PC-9 (cell line): ENCODE measurements around the gene HOMEZ. TPM values are rescaled to one million over a fixed set of nuclear protein-coding genes. Genes with fewer than 3 reads are reported as not detected.
"Not testable (repeated sequence)": the region's sequence is repeated elsewhere in the genome, so short reads cannot be mapped to it uniquely, and the experiment has no call there.

Experiments used
- BruUV-seq: library from RNA; stranded (reverse); fragments of 400-500 nt; replicated peaks from 2 replicates; lab custom pipeline; 2021; lab: Mats Ljungman, UMichigan
- CTCF ChIA-PET: fragments of 300-600 bp; sonication (Branson Sonifier 250); formaldehyde crosslinking; loops from one replicate; lab custom pipeline; 2022; ENCODE audit warnings: antibody characterized with exemption; lab: Charles Lee
- POLR2A ChIA-PET: fragments of 300-600 bp; sonication (Branson Sonifier 250); formaldehyde crosslinking; loops from one replicate; lab custom pipeline; 2022; ENCODE audit warnings: antibody characterized with exemption; ENCODE audit not compliant: unreplicated experiment; lab: Charles Lee
- DNase-seq, 2 experiments: peaks; one replicate each; pipeline versions ENCODE4 v3.0.0 to v3.0.0-alpha.2; 2015 to 2022; ENCODE audit warnings: mixed read lengths in 1 of 2
- H2AFZ ChIP-seq: fragments of 200-600 bp; sonication (generic); 2 replicates; pipeline ENCODE4 v1.8.1; 2017; ENCODE audit warnings: antibody characterized with exemption
- H3F3A ChIP-seq: fragments of 200-600 bp; sonication (generic); 2 replicates; pipeline ENCODE4 v1.8.1; 2017; ENCODE audit warnings: antibody characterized with exemption, mild to moderate bottlenecking, low read depth; ENCODE audit not compliant: insufficient read depth
- H3K27ac ChIP-seq: fragments of 200-600 bp; sonication (generic); 2 replicates; pipeline ENCODE4 v1.6.1; 2016; ENCODE audit warnings: mixed run types
- H3K27me3 ChIP-seq: fragments of 200-600 bp; sonication (generic); 2 replicates; pipeline ENCODE4 v1.6.1; 2016; ENCODE audit warnings: low read depth, mixed run types; ENCODE audit not compliant: insufficient read depth
- H3K36me3 ChIP-seq: fragments of 200-600 bp; sonication (generic); 2 replicates; pipeline ENCODE4 v1.6.1; 2016; ENCODE audit warnings: low read depth, mixed run types
- H3K4me1 ChIP-seq: fragments of 200-600 bp; sonication (generic); replicated peaks from 2 replicates; pipeline ENCODE4 v1.6.1; 2016; ENCODE audit warnings: mixed run types; ENCODE audit not compliant: insufficient read depth
- H3K4me2 ChIP-seq: fragments of 200-600 bp; sonication (generic); 2 replicates; pipeline ENCODE4 v1.6.1; 2017; ENCODE audit warnings: mixed run types
- H3K4me3 ChIP-seq: fragments of 200-600 bp; sonication (generic); 2 replicates; pipeline ENCODE4 v1.6.1; 2016; ENCODE audit warnings: mixed run types
- H3K79me2 ChIP-seq: fragments of 200-600 bp; sonication (generic); 2 replicates; pipeline ENCODE4 v1.6.1; 2017; ENCODE audit warnings: low read depth, mixed run types
- H3K9me2 ChIP-seq: fragments of 200-600 bp; sonication (generic); 2 replicates; pipeline ENCODE4 v1.8.1; 2017; ENCODE audit warnings: mild to moderate bottlenecking; ENCODE audit not compliant: insufficient read depth
- H3K9me3 ChIP-seq: fragments of 200-600 bp; sonication (generic); 2 replicates; pipeline ENCODE4 v1.8.1; 2016; ENCODE audit warnings: low read depth; ENCODE audit not compliant: insufficient read depth
- H4K20me1 ChIP-seq: fragments of 200-600 bp; sonication (generic); 2 replicates; pipeline ENCODE4 v1.8.1; 2017; ENCODE audit not compliant: insufficient read depth
- EZH2 ChIP-seq: fragments of 200-600 bp; sonication (generic); IDR thresholded peaks from 2 replicates; pipeline ENCODE4 v1.8.0; 2017; ENCODE audit warnings: antibody characterized with exemption, low read depth
- intact Hi-C: fragments of 100-400 bp; cut with micrococcal nuclease; formaldehyde crosslinking; loops from one replicate; pipeline ENCODE4 v1.10.0; 2022; ENCODE audit not compliant: unreplicated experiment
- total RNA-seq: library from RNA; stranded (reverse); gene quantifications from 2 replicates; pipeline ENCODE4 v1.2.3, GENCODE V29; 2021
- TF ChIP-seq, protein P1 (sequence below): fragments of 200-600 bp; sonication (generic); conservative IDR thresholded peaks from 2 replicates; pipeline ENCODE4 v1.6.1; 2017; ENCODE audit warnings: mixed run types, antibody characterized with exemption, mild to moderate bottlenecking, moderate library complexity

Gene HOMEZ
- total RNA-seq, 1 experiment from 2014 or later: 14.0 TPM

DNA sequence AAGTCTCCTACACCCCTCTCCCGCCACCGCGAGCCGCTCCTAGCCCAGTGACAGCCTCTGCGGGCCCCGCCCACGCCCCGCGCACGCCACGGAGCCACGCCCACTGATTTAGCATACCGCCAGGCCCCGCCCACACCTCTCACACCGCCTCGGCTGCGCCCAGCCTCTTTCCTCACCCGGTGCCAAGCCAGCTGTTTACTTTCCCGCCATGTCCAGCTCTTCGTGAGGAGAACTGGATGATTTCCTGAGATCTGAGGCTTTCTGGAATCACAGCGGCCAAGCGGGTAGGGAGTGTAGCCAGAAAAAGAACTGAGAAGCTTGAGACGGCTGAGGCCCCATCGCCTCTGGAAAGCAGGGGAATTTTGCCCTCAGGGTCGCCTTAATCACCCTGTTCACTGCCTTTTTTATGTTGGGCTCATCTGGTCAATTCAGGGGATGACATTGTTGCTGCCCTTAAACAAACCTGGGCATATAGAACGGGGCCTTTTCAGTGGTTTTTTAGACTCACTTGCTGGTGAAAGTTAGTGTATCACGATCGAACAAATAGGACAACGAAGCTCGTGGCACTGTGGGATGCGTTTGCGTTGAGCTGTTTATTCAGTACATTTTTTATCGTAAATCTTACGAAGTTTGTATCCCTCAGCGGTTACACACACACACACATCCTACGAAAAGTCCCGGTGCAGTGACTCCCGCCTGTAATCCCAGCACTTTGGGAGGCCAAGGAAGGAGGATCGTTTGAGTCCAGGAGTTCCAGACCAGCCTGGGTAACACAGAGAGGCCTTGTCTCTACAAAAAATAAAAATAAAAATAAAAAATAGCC is 47.9 kb downstream of the HOMEZ start, which contains the start of gene RNF212B:
Gene RNF212B, plus strand, starts transcription at position 165 of the 823 bp plus-strand sequence. CDS start 2,410 bp downstream, outside the sequence.
- Histone ChIP-seq H3K27me3 (no peaks in the 10 kb centered on the region), H3K36me3 (no peaks in the 10 kb centered on the region), H3K9me3 (no peaks in the 10 kb centered on the region), H2AFZ (peak within 1 kb of the TSS; percentile 86), H3K4me1 (peaks cover 4% of the 10 kb centered on the region; the same call in 1 of the 2 replicates), H3K4me2 (peak within 1 kb of the TSS; percentile 83), H4K20me1 (no peaks in the 10 kb centered on the region), H3K27ac (no peak within 1 kb of the TSS), H3K79me2 (no peaks in the 10 kb centered on the region), H3K9me2 (no peaks in the 10 kb centered on the region), H3F3A (no peaks in the 10 kb centered on the region), H3K4me3 (peak within 1 kb of the TSS; percentile 47; the same call in 1 of the 2 replicates)
- TF ChIP-seq, protein P1, sequence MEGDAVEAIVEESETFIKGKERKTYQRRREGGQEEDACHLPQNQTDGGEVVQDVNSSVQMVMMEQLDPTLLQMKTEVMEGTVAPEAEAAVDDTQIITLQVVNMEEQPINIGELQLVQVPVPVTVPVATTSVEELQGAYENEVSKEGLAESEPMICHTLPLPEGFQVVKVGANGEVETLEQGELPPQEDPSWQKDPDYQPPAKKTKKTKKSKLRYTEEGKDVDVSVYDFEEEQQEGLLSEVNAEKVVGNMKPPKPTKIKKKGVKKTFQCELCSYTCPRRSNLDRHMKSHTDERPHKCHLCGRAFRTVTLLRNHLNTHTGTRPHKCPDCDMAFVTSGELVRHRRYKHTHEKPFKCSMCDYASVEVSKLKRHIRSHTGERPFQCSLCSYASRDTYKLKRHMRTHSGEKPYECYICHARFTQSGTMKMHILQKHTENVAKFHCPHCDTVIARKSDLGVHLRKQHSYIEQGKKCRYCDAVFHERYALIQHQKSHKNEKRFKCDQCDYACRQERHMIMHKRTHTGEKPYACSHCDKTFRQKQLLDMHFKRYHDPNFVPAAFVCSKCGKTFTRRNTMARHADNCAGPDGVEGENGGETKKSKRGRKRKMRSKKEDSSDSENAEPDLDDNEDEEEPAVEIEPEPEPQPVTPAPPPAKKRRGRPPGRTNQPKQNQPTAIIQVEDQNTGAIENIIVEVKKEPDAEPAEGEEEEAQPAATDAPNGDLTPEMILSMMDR: no peak
- no peak for TF ChIP-seq EZH2
- peak in 1 of 2 experiments; percentile 82 for DNase-seq
- ChIA-PET CTCF (no interaction called here), POLR2A (interaction anchor here (0.5 to 0.8 kb wide), 2 partner anchors 32 to 143 kb away, joined by 3 to 6 read pairs; partner anchors contain the start of gene ACIN1)
- no TSS peak for BruUV-seq
- intact Hi-C loops: no loop called here

- POLR2A ChIA-PET, H3K79me2 ChIP-seq, CTCF ChIA-PET, H3F3A ChIP-seq, H2AFZ ChIP-seq, H3K27me3 ChIP-seq, H3K4me3 ChIP-seq, H3K27ac ChIP-seq, H3K4me2 ChIP-seq, H3K9me2 ChIP-seq, DNase-seq, H4K20me1 ChIP-seq, H3K9me3 ChIP-seq, intact Hi-C loops, H3K4me1 ChIP-seq, H3K36me3 ChIP-seq, BruUV-seq: not testable (repeated sequence)
Observed at GRCh38 chr14:23232241-23232808, 53.6 kb downstream of the HOMEZ start.

- Histone ChIP-seq H3K4me2 (no peak overlapping the region), H3F3A (no peaks in the 10 kb centered on the region), H3K4me3 (no peak overlapping the region), H4K20me1 (no peaks in the 10 kb centered on the region), H3K27me3 (no peaks in the 10 kb centered on the region), H3K79me2 (no peaks in the 10 kb centered on the region), H3K4me1 (no peaks in the 10 kb centered on the region), H2AFZ (no peak overlapping the region), H3K9me2 (no peaks in the 10 kb centered on the region), H3K36me3 (no peaks in the 10 kb centered on the region), H3K9me3 (no peaks in the 10 kb centered on the region), H3K27ac (no peak overlapping the region)
- CTCF ChIA-PET: no interaction called here
- no peak for TF ChIP-seq EZH2
- TF ChIP-seq, protein P1: no peak
- POLR2A ChIA-PET: no interaction called here
- BruUV-seq: no TSS peak
- DNase-seq: no peak
- intact Hi-C loops: no loop called here
Observed at GRCh38 chr14:23228812-23229211, 57.1 kb downstream of the HOMEZ start.
